ENCODE data around the gene HIVEP3.
"Not testable (repeated sequence)": the region's sequence is repeated elsewhere in the genome, so short reads cannot be mapped to it uniquely, and the experiment has no call there.

Gene HIVEP3

GRCh38 chr1:41708332-41708731 lies 210.4 kb downstream of the HIVEP3 start:
- no peak for DNase-seq

DNA sequence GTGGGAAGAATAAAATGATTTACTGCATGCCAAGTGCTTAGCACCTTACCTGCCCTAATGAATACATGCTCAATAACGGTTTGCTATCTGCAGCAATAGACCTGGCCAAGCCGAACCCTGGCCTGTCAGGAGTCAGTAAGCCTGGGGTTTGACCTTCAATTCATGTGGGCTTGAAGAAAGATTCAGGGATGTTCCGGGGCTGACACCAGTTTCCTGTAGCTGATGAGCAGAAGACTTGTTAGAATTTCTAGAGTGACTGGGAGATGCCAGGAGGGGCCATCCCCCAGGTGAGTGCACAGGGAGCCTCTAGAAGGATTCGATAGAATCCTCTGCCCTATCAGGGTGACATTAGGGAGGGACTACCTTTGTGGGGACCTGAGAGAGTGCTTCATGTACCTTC lies 210.9 kb downstream of the HIVEP3 start:
- DNase-seq = no peak

DNA sequence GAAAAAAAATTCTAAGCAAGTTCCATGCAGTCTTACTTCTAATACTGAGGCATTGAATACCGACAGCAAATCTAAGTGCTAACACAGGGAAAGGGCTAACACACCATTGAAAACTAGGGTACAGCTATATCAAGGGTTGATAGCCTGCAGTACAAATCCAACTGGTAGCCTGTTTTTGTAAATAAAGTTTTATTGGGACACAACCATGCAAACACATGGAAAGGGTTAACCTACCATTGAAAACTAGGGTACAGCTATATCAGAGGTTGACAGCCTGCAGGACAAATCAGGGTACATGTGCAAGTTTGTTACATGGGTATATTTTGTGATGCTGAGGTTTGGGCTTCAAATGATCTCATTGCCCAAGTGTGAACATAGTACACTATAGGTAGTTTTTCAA lies 212.9 kb downstream of the HIVEP3 start:
- no peak for DNase-seq

DNA sequence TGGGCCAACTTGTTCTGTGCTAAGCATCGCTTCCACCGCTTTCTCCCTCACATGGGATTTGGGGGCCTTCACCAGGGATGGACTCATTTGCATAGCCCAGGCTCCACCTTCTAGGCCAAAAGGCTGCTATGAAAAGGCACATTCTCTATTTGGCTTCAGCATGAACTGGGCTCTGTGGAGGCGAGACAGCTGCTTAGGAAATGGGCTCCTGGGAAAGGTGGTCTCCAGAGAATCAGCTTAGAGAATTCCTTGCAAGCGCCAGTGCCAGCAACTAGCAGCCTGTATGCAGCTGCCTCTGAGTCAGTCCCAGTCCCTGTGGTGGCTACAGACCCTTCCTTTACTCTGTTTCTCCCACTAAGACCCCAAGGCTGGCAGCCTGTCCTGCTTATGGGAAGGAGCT lies 214.5 kb downstream of the HIVEP3 start:
- no peak for DNase-seq

GRCh38 chr1:41702771-41703170 lies 216.0 kb downstream of the HIVEP3 start:
- no peak for DNase-seq

DNA sequence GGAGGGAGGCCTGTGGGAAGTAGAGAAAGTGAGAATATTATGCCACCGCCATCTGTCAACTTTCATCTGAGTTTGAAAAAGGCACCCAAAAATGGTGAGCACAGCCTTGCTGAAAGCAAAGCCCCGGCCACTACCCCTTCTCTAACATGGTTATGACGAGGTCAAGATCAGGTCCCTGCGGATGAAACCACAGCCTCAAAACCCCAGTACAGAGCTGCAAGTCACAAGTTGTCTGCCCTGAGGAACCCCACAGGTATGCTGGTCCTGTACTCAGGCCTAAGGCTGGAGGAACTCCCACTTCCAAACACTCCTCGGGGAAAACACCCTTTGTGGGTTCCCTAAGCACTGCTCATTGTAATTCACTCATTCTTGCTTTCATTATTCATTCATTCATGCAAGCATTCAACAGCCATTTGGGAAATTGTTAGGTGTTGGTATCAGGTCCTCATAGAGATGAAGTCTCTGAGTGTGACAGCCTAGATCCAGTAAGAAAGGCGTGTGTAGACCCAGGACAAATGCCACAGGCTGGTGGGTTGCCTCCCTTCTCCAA lies 217.7 kb downstream of the HIVEP3 start:
- DNase-seq = no peak

- DNase-seq = no peak
Observed at GRCh38 chr1:41700581-41700980, 218.1 kb downstream of the HIVEP3 start.

GRCh38 chr1:41699861-41700248 lies 218.9 kb downstream of the HIVEP3 start:
- DNase-seq = no peak

DNA sequence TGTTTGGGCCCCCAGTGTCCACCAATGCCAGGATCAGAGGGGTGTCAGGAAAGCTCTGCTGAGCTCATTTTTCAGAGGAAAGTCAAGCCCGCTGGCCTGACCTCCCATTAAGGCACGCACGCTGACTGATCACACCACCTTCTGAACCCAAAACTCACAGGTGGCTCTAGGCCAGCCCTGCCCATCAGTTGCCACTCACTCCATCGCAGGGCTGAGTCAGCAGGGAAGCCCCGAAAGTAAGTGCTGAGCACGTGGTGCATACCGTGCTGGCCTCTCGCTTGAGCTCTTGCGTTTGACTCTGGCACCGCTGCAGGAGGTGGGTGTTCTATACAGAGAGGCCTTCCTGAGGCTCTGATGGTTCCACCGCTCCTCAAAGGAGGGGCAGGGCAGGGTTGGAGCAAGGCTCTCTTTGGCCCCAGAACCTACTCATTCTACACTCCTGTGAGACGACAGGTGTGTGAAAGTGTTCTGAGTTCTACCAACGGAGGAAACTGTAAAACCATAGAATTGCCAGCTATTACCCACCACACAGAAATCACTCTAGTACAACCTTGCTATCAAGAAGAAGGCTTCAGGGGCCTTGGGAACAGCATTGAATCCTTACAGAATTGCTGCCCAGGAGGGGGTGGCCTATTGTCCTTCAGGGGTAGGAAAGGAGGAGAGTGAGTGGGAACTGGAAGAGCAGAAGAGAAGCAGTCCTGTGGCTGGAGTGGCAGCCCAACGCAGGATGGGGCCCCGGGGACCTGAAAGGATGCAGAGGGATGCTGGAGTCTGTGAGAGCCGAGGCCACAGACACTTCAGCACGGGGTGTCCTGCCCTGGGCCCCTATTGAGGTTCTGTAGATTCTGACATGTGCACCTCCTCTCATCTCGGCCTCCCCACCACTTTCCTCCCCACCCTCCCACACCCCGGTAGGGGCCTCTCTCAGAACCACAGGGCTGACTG lies 219.5 kb downstream of the HIVEP3 start:
- DNase-seq = no peak

- DNase-seq = no peak
Observed at GRCh38 chr1:41696381-41696780, 222.3 kb downstream of the HIVEP3 start.

- DNase-seq = no peak
Observed at GRCh38 chr1:41695118-41695745, 223.5 kb downstream of the HIVEP3 start.

GRCh38 chr1:41691966-41692365 lies 226.8 kb downstream of the HIVEP3 start:
- not testable (repeated sequence) for DNase-seq

- DNase-seq = no peak
Observed at GRCh38 chr1:41691424-41691823, 227.3 kb downstream of the HIVEP3 start.

GRCh38 chr1:41690331-41690730 lies 228.4 kb downstream of the HIVEP3 start:
- DNase-seq = no peak

DNA sequence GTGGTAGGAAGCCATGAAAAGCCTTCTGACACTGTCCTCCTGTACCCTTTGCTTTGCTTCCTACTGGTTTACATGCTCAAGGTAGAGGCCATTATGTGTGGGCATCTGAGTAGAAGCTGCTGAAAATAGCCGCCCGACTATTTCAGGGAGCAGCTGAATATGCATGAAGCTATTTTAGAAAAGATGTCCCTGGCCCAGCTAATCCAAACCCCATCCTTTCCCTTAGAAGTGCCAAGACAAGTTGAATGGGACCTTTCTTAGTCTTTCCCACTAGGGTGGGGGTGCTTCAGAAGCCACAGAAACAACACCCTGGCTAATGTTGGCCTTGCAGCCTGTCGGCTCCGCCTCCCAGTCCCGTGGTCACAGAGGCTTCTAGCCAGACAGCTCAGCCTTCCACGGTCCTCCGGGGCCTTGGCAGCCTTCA lies 229.2 kb downstream of the HIVEP3 start:
- no peak for DNase-seq

GRCh38 chr1:41689139-41689538 lies 229.6 kb downstream of the HIVEP3 start:
- no peak for DNase-seq

DNA sequence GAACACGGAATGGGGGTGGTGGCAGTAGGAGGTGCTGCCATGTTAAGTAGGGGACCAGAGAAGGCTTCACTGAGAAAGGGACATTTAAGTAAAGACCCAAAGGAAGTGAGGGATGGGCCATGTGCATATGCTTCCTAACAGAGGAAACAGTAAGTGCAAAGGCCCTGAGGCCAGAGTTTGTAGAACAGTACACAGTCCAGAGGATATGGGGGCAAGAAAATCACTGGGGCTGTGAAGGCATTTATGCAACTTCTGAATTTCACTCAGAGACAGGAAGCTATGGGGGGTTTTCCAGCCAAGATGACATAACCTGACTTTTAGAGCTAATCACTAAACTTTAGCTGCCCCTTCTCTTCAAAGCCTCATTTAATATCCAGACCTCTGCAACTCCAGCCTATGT lies 231.7 kb downstream of the HIVEP3 start:
- DNase-seq = no peak

- DNase-seq = no peak
Observed at GRCh38 chr1:41683681-41684500, 234.8 kb downstream of the HIVEP3 start.

- DNase-seq = no peak
Observed at GRCh38 chr1:41682845-41683625, 235.7 kb downstream of the HIVEP3 start.

DNA sequence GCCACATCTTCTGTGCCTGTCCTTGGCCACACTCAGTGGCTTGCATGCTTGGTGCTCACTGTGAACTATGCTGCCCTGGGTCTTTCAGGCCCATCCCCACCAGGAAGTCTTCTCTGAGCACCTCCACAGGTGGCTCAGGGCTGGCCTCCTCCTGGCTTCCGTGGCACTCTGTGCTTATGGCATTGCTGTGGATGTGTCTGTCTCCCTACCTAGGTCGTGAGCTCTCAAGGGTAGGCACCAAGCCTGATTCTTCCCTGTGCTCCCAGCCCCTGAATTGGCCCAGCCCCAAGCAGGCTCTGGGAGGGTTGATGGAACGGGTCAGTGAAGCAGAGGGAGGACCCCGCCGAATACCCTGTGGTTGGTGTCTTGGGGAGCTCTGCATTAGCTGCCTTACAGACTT lies 236.6 kb downstream of the HIVEP3 start:
- DNase-seq = no peak

DNA sequence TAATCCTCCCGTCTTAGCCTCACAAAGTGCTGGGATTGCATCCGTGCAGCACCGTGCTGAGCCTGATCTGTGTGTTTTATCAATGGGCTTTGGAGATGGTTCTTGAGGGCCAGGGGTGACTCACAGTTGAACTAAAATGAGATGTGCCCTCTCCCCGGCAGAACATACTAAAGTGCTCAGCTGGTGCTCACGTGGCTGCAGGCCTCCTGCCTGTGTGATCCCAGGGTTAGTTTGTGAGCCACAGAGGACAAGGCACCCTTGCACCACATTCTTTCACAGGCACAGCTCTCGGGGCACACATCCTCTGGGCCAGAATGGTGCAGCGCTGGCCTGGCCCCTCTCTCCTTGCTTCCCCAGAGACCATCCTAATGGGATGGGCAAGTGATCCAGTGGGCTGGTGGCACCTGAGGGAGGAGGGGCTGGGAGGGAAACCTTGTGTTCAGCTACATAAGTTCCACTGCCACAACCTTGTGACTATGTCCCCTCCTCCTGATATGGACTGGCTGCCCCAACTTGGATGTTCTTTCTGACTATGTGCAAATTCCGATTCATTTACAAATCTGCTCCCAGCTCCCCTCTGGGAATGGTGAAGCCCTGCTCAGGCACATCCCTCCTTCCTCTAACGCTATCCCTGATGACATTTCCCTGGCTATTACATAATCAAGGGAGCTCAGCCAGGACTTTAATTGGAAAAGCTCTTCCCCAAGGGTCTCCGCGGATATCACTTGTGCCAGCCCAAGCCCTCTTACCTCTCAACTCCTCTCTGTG lies 237.2 kb downstream of the HIVEP3 start:
- no peak for DNase-seq
